HFF-Myc (cell line): ENCODE measurements around the gene TXNRD1.
"Not testable (repeated sequence)": the region's sequence is repeated elsewhere in the genome, so short reads cannot be mapped to it uniquely, and the experiment has no call there.

Source experiments
- DNase-seq: peaks from one replicate; pipeline ENCODE4 v3.0.0-alpha.2; 2011; ENCODE audit warnings: low read depth; ENCODE audit errors: extremely low read depth
- H3K4me3 ChIP-seq: replicated peaks from 2 replicates; pipeline ENCODE4 v1.5.1; 2011; ENCODE audit warnings: low read depth, mild to moderate bottlenecking, control low read depth, low read length
- TF ChIP-seq, protein P1 (sequence below): IDR thresholded peaks from 2 replicates; pipeline ENCODE4 v1.5.1; 2012; ENCODE audit warnings: mild to moderate bottlenecking, low read depth, low read length, control low read depth; ENCODE audit errors: missing control alignments

The TXNRD1 gene

GRCh38 chr12:104386461-104386860, 170.9 kb downstream of the TXNRD1 start:
- H3K4me3 ChIP-seq = no peak overlapping the region
- TF ChIP-seq, protein P1, sequence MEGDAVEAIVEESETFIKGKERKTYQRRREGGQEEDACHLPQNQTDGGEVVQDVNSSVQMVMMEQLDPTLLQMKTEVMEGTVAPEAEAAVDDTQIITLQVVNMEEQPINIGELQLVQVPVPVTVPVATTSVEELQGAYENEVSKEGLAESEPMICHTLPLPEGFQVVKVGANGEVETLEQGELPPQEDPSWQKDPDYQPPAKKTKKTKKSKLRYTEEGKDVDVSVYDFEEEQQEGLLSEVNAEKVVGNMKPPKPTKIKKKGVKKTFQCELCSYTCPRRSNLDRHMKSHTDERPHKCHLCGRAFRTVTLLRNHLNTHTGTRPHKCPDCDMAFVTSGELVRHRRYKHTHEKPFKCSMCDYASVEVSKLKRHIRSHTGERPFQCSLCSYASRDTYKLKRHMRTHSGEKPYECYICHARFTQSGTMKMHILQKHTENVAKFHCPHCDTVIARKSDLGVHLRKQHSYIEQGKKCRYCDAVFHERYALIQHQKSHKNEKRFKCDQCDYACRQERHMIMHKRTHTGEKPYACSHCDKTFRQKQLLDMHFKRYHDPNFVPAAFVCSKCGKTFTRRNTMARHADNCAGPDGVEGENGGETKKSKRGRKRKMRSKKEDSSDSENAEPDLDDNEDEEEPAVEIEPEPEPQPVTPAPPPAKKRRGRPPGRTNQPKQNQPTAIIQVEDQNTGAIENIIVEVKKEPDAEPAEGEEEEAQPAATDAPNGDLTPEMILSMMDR = no peak
- no peak for DNase-seq

DNA sequence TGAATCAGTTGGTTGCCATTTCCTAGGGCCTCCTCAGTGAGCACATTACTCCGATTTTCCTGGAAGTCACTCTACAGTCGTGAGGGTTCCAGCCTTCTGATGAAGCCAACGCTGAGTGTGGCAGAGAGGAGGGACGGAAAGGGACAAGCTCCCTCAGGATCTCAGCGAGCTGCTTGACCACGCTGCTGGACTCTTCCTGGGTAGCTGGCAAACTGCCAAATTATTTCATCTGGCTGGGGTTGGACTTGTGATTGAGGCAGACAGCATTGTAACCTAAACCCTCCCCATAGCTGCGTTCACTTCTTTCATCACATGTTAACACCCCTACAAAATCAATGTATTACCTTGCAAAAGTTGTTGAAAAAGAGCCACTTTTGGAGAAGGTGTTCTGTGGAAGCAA, 171.6 kb downstream of the TXNRD1 start:
- H3K4me3 ChIP-seq = no peak overlapping the region
- DNase-seq = no peak
- TF ChIP-seq, protein P1 = no peak

GRCh38 chr12:104394086-104394485, 178.5 kb downstream of the TXNRD1 start:
- not testable (repeated sequence) for DNase-seq, H3K4me3 ChIP-seq
